Liver (tissue), 9 donors: Measurements from ENCODE around the gene PSME3IP1. TPM values are rescaled to one million over a fixed set of nuclear protein-coding genes. Genes with fewer than 3 reads are reported as not detected.

Experiments
- DNase-seq: peaks from one replicate; pipeline ENCODE4 v3.0.0-alpha.2; 2017; ENCODE audit warnings: low spot score
- H3K27ac ChIP-seq, 2 donors: one replicate each; pipeline ENCODE4 v1.7.0; 2013; ENCODE audit warnings: inconsistent platforms in 2 of 2, low read length in 2 of 2, control low read depth in 1 of 2, low read depth in 1 of 2, mild to moderate bottlenecking in 1 of 2
- H3K27me3 ChIP-seq, 4 donors: one replicate each; pipeline versions ENCODE4 v1.6.1 to v1.7.0; 2013; ENCODE audit warnings: low read length in 3 of 4, inconsistent platforms in 1 of 4, mild to moderate bottlenecking in 1 of 4, moderate library complexity in 1 of 4; ENCODE audit not compliant: control insufficient read depth in 4 of 4, insufficient read depth in 4 of 4
- H3K36me3 ChIP-seq, 4 donors: one replicate each; pipeline versions ENCODE4 v1.6.1 to v1.7.0; 2013; ENCODE audit warnings: low read length in 3 of 4, mild to moderate bottlenecking in 3 of 4, low read depth in 1 of 4, moderate library complexity in 1 of 4; ENCODE audit not compliant: control insufficient read depth in 4 of 4, insufficient read depth in 3 of 4
- H3K4me1 ChIP-seq, 4 donors: one replicate each; pipeline versions ENCODE4 v1.6.1 to v1.7.0; 2013; ENCODE audit warnings: low read length in 3 of 4, mild to moderate bottlenecking in 3 of 4, moderate library complexity in 1 of 4; ENCODE audit not compliant: control insufficient read depth in 4 of 4, insufficient read depth in 4 of 4
- H3K4me3 ChIP-seq, 3 donors: one replicate each; pipeline versions ENCODE4 v1.6.1 to v1.7.0; 2013; ENCODE audit warnings: low read length in 3 of 3, control low read depth in 1 of 3, low read depth in 1 of 3, mild to moderate bottlenecking in 1 of 3
- H3K9ac ChIP-seq, 2 donors: one replicate each; pipeline ENCODE4 v1.7.0; 2013; ENCODE audit warnings: low read length in 2 of 2, mild to moderate bottlenecking in 2 of 2, moderate library complexity in 2 of 2, control low read depth in 1 of 2, low read depth in 1 of 2
- H3K9me3 ChIP-seq, 4 donors: one replicate each; pipeline versions ENCODE4 v1.6.1 to v1.7.0; 2013; ENCODE audit warnings: low read length in 3 of 4; ENCODE audit not compliant: control insufficient read depth in 4 of 4
- ATF3 ChIP-seq: IDR thresholded peaks from 2 replicates; pipeline ENCODE4 v1.6.1; 2016; ENCODE audit warnings: antibody characterized with exemption
- CTCF ChIP-seq: fragments of 150-350 bp; IDR thresholded peaks from 2 replicates; pipeline ENCODE4 v1.5.1; 2017; ENCODE audit warnings: improper control_type of control experiment, low read depth, low read length; ENCODE audit not compliant: missing input control
- EGR1 ChIP-seq, 2 donors: IDR thresholded peaks; 2 replicates each; pipeline ENCODE4 v1.6.1; 2016 to 2018; ENCODE audit warnings: antibody characterized with exemption in 2 of 2, low read depth in 2 of 2
- FOXA2 ChIP-seq: IDR thresholded peaks from 2 replicates; pipeline ENCODE4 v1.6.1; 2016; ENCODE audit warnings: antibody characterized with exemption
- HNF4A ChIP-seq, 2 donors: conservative IDR thresholded peaks; 2 replicates each; pipeline ENCODE4 v1.6.1; 2016; ENCODE audit warnings: antibody characterized with exemption in 2 of 2, mild to moderate bottlenecking in 2 of 2
- HNF4G ChIP-seq: IDR thresholded peaks from 2 replicates; pipeline ENCODE4 v1.6.1; 2016; ENCODE audit warnings: antibody characterized with exemption
- JUND ChIP-seq, 2 donors: IDR thresholded peaks; 2 replicates each; pipeline ENCODE4 v1.6.1; 2016; ENCODE audit warnings: antibody characterized with exemption in 2 of 2
- MAX ChIP-seq: IDR thresholded peaks from 2 replicates; pipeline ENCODE4 v1.6.1; 2016; ENCODE audit warnings: antibody characterized with exemption
- NR2F2 ChIP-seq: IDR thresholded peaks from 2 replicates; pipeline ENCODE4 v1.6.1; 2016; ENCODE audit warnings: antibody characterized with exemption
- RAD21 ChIP-seq, 2 donors: IDR thresholded peaks; 2 replicates each; pipeline ENCODE4 v1.6.1; 2016; ENCODE audit warnings: antibody characterized with exemption in 2 of 2, mild to moderate bottlenecking in 2 of 2
- REST ChIP-seq: IDR thresholded peaks from 2 replicates; pipeline ENCODE4 v1.6.1; 2016; ENCODE audit warnings: antibody characterized with exemption, mild to moderate bottlenecking
- RXRA ChIP-seq, 2 donors: IDR thresholded peaks; 2 replicates each; pipeline ENCODE4 v1.6.1; 2017 to 2018; ENCODE audit warnings: antibody characterized with exemption in 2 of 2, mild to moderate bottlenecking in 1 of 2
- SP1 ChIP-seq: IDR thresholded peaks from 2 replicates; pipeline ENCODE4 v1.6.1; 2018; ENCODE audit warnings: antibody characterized with exemption, mild to moderate bottlenecking
- TAF1 ChIP-seq: conservative IDR thresholded peaks from 2 replicates; pipeline ENCODE4 v1.6.1; 2016; ENCODE audit warnings: antibody characterized with exemption, mild to moderate bottlenecking
- WGBS: extraction: QIAGEN DNeasy Blood & Tissue Kit; methylation state at CpG from one replicate; pipeline ENCODE4 v1.1.7; 2013; 5-methylcytosine and 5-hydroxymethylcytosine counted together
- polyA plus RNA-seq, 2 donors: library from polyadenylated mRNA; stranded (reverse) in 1 of 2; unstranded in 1 of 2; fragments of 200-250 nt in 1 of 2; fragments of >200 nt in 1 of 2; fragmentation: Nextera tagmentation in 1 of 2; extraction: Ambion mirVana in 1 of 2; gene quantifications; one replicate each; pipeline versions ENCODE4 v1.2.1 to v1.2.3, GENCODE V29; 2013 to 2015
- total RNA-seq, 2 donors: library from RNA; depleted of rRNA; stranded (reverse); fragments of >200 nt; gene quantifications; one replicate each; pipeline ENCODE4 v1.2.3, GENCODE V29; 2014
- TF ChIP-seq, protein P1 (sequence below): IDR thresholded peaks from 2 replicates; pipeline ENCODE4 v1.6.1; 2016; ENCODE audit warnings: antibody characterized with exemption
- donor health status: healthy.
- donor health status: healthy.
- donor health status: healthy.
- donor health status: healthy.
- donor health status: healthy.

The PSME3IP1 gene
- total and polyA plus RNA-seq, 4 donors: 25.0 to 34.7 (median 25.8) TPM

DNA sequence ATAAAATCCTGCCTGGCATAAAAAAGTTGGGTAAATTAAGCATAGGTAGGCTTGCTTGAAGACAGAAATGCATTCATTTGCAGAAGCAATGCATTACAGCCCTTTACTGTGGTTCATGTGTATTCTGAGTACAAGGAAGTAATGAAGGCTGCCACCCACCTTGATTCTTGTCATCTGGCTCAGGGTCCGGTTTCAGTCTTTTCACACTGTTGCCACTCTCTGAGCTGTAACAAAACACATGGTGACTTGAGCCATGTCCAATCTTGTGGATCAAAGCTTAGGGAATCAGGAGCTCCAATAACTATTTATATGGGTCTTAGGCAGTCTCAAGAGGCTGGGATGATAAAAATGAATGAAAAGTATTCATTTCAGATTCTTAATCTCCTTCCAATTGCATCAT, 22.0 kb downstream of the PSME3IP1 start:
- 93% methylated on average over 1 of the region's 1 CpG for WGBS
- H3K9me3 ChIP-seq: no peaks in the 10 kb centered on the region
- peaks cover 4 to 18% (median 11%) of the 10 kb centered on the region in 4 donors for H3K4me1 ChIP-seq
- no peak for DNase-seq
- no peak overlapping the region for H3K27ac ChIP-seq
- no peak overlapping the region for H3K4me3 ChIP-seq
- peaks cover 0 to 36% (median 20%) of the 10 kb centered on the region in 4 donors for H3K36me3 ChIP-seq
- TF ChIP-seq JUND (IDR thresholded peaks at IDR 0.05): no peak
- TF ChIP-seq FOXA2: no peak
- no peak for TF ChIP-seq HNF4A (conservative IDR thresholded peaks at IDR 0.05)
- TF ChIP-seq CTCF: no peak
- no peak for TF ChIP-seq MAX
- no peak for TF ChIP-seq ATF3
- TF ChIP-seq RXRA (IDR thresholded peaks at IDR 0.05): no peak
- TF ChIP-seq REST: no peak
- TF ChIP-seq TAF1: no peak
- no peak for TF ChIP-seq SP1
- no peak for TF ChIP-seq RAD21 (IDR thresholded peaks at IDR 0.05)
- no peak for TF ChIP-seq NR2F2
- TF ChIP-seq, protein P1, sequence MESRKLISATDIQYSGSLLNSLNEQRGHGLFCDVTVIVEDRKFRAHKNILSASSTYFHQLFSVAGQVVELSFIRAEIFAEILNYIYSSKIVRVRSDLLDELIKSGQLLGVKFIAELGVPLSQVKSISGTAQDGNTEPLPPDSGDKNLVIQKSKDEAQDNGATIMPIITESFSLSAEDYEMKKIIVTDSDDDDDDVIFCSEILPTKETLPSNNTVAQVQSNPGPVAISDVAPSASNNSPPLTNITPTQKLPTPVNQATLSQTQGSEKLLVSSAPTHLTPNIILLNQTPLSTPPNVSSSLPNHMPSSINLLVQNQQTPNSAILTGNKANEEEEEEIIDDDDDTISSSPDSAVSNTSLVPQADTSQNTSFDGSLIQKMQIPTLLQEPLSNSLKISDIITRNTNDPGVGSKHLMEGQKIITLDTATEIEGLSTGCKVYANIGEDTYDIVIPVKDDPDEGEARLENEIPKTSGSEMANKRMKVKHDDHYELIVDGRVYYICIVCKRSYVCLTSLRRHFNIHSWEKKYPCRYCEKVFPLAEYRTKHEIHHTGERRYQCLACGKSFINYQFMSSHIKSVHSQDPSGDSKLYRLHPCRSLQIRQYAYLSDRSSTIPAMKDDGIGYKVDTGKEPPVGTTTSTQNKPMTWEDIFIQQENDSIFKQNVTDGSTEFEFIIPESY: no peak
- TF ChIP-seq HNF4G: no peak
- no peak for TF ChIP-seq EGR1 (IDR thresholded peaks at IDR 0.05; ENCODE audit: low read depth in 2 of 2)
- H3K27me3 ChIP-seq: no peaks in the 10 kb centered on the region
- H3K9ac ChIP-seq: no peak overlapping the region

DNA sequence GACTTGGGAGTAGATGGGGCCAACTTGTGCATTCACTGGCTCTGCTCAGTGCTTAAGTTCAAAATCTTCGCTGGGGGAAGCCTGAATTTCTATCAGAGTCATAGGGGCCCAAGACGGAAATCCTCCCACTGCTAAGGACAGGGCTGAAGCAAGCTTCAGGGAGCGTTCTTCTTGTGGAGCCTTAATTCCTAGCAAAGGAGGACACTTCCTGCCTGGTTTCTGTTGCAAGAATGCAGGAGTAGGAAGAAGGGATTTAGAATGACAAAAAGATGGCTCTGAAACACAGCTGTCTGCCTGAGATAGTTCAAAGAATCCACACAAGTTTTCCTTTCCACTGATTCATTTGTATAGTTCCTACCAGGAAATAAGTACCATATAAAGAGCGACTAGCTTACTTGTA, 26.4 kb downstream of the PSME3IP1 start:
- no peaks in the 10 kb centered on the region for H3K27me3 ChIP-seq
- peaks cover 4 to 31% (median 22%) of the 10 kb centered on the region in 4 donors for H3K36me3 ChIP-seq
- no peaks in the 10 kb centered on the region for H3K9me3 ChIP-seq
- DNase-seq: no peak
- WGBS: 80% methylated on average over 4 of the region's 4 CpGs
- TF ChIP-seq, protein P1: no peak
- TF ChIP-seq CTCF: no peak
- H3K27ac ChIP-seq: no peak overlapping the region
- H3K4me1 ChIP-seq: no peaks in the 10 kb centered on the region
- no peak overlapping the region for H3K4me3 ChIP-seq
- H3K9ac ChIP-seq: no peak overlapping the region
